Liver (tissue), 9 donors: ENCODE results near the gene NEU4. TPM values are rescaled to one million over a fixed set of nuclear protein-coding genes. Genes with fewer than 3 reads are reported as not detected.

ENCODE experiments used
- DNase-seq: peaks from one replicate; pipeline ENCODE4 v3.0.0-alpha.2; 2017; ENCODE audit warnings: low spot score
- H3K27ac ChIP-seq, 2 donors: one replicate each; pipeline ENCODE4 v1.7.0; 2013; ENCODE audit warnings: inconsistent platforms in 2 of 2, low read length in 2 of 2, control low read depth in 1 of 2, low read depth in 1 of 2, mild to moderate bottlenecking in 1 of 2
- H3K27me3 ChIP-seq, 4 donors: one replicate each; pipeline versions ENCODE4 v1.6.1 to v1.7.0; 2013; ENCODE audit warnings: low read length in 3 of 4, inconsistent platforms in 1 of 4, mild to moderate bottlenecking in 1 of 4, moderate library complexity in 1 of 4; ENCODE audit not compliant: control insufficient read depth in 4 of 4, insufficient read depth in 4 of 4
- H3K36me3 ChIP-seq, 4 donors: one replicate each; pipeline versions ENCODE4 v1.6.1 to v1.7.0; 2013; ENCODE audit warnings: low read length in 3 of 4, mild to moderate bottlenecking in 3 of 4, low read depth in 1 of 4, moderate library complexity in 1 of 4; ENCODE audit not compliant: control insufficient read depth in 4 of 4, insufficient read depth in 3 of 4
- H3K4me1 ChIP-seq, 4 donors: one replicate each; pipeline versions ENCODE4 v1.6.1 to v1.7.0; 2013; ENCODE audit warnings: low read length in 3 of 4, mild to moderate bottlenecking in 3 of 4, moderate library complexity in 1 of 4; ENCODE audit not compliant: control insufficient read depth in 4 of 4, insufficient read depth in 4 of 4
- H3K4me3 ChIP-seq, 3 donors: one replicate each; pipeline versions ENCODE4 v1.6.1 to v1.7.0; 2013; ENCODE audit warnings: low read length in 3 of 3, control low read depth in 1 of 3, low read depth in 1 of 3, mild to moderate bottlenecking in 1 of 3
- H3K9ac ChIP-seq, 2 donors: one replicate each; pipeline ENCODE4 v1.7.0; 2013; ENCODE audit warnings: low read length in 2 of 2, mild to moderate bottlenecking in 2 of 2, moderate library complexity in 2 of 2, control low read depth in 1 of 2, low read depth in 1 of 2
- H3K9me3 ChIP-seq, 4 donors: one replicate each; pipeline versions ENCODE4 v1.6.1 to v1.7.0; 2013; ENCODE audit warnings: low read length in 3 of 4; ENCODE audit not compliant: control insufficient read depth in 4 of 4
- ATF3 ChIP-seq: IDR thresholded peaks from 2 replicates; pipeline ENCODE4 v1.6.1; 2016; ENCODE audit warnings: antibody characterized with exemption
- CTCF ChIP-seq: fragments of 150-350 bp; IDR thresholded peaks from 2 replicates; pipeline ENCODE4 v1.5.1; 2017; ENCODE audit warnings: improper control_type of control experiment, low read depth, low read length; ENCODE audit not compliant: missing input control
- EGR1 ChIP-seq, 2 donors: IDR thresholded peaks; 2 replicates each; pipeline ENCODE4 v1.6.1; 2016 to 2018; ENCODE audit warnings: antibody characterized with exemption in 2 of 2, low read depth in 2 of 2
- FOXA1 ChIP-seq: IDR thresholded peaks from 2 replicates; pipeline ENCODE4 v1.6.1; 2016; ENCODE audit warnings: antibody characterized with exemption
- FOXA2 ChIP-seq: IDR thresholded peaks from 2 replicates; pipeline ENCODE4 v1.6.1; 2016; ENCODE audit warnings: antibody characterized with exemption
- GABPA ChIP-seq, 2 donors: IDR thresholded peaks in 1 of 2; conservative IDR thresholded peaks in 1 of 2; 2 replicates each; pipeline ENCODE4 v1.6.1; 2016; ENCODE audit warnings: antibody characterized with exemption in 2 of 2, mild to moderate bottlenecking in 1 of 2, moderate library complexity in 1 of 2
- HNF4A ChIP-seq, 2 donors: conservative IDR thresholded peaks; 2 replicates each; pipeline ENCODE4 v1.6.1; 2016; ENCODE audit warnings: antibody characterized with exemption in 2 of 2, mild to moderate bottlenecking in 2 of 2
- HNF4G ChIP-seq: IDR thresholded peaks from 2 replicates; pipeline ENCODE4 v1.6.1; 2016; ENCODE audit warnings: antibody characterized with exemption
- JUND ChIP-seq, 2 donors: IDR thresholded peaks; 2 replicates each; pipeline ENCODE4 v1.6.1; 2016; ENCODE audit warnings: antibody characterized with exemption in 2 of 2
- MAX ChIP-seq: IDR thresholded peaks from 2 replicates; pipeline ENCODE4 v1.6.1; 2016; ENCODE audit warnings: antibody characterized with exemption
- NR2F2 ChIP-seq: IDR thresholded peaks from 2 replicates; pipeline ENCODE4 v1.6.1; 2016; ENCODE audit warnings: antibody characterized with exemption
- RAD21 ChIP-seq, 2 donors: IDR thresholded peaks; 2 replicates each; pipeline ENCODE4 v1.6.1; 2016; ENCODE audit warnings: antibody characterized with exemption in 2 of 2, mild to moderate bottlenecking in 2 of 2
- REST ChIP-seq: IDR thresholded peaks from 2 replicates; pipeline ENCODE4 v1.6.1; 2016; ENCODE audit warnings: antibody characterized with exemption, mild to moderate bottlenecking
- RXRA ChIP-seq, 2 donors: IDR thresholded peaks; 2 replicates each; pipeline ENCODE4 v1.6.1; 2017 to 2018; ENCODE audit warnings: antibody characterized with exemption in 2 of 2, mild to moderate bottlenecking in 1 of 2
- SP1 ChIP-seq: IDR thresholded peaks from 2 replicates; pipeline ENCODE4 v1.6.1; 2018; ENCODE audit warnings: antibody characterized with exemption, mild to moderate bottlenecking
- TAF1 ChIP-seq: conservative IDR thresholded peaks from 2 replicates; pipeline ENCODE4 v1.6.1; 2016; ENCODE audit warnings: antibody characterized with exemption, mild to moderate bottlenecking
- YY1 ChIP-seq: IDR thresholded peaks from 2 replicates; pipeline ENCODE4 v1.6.1; 2016; ENCODE audit warnings: antibody characterized with exemption, mild to moderate bottlenecking
- ZBTB33 ChIP-seq: IDR thresholded peaks from 2 replicates; pipeline ENCODE4 v1.6.1; 2016; ENCODE audit warnings: antibody characterized with exemption
- WGBS: extraction: QIAGEN DNeasy Blood & Tissue Kit; methylation state at CpG from one replicate; pipeline ENCODE4 v1.1.7; 2013; 5-methylcytosine and 5-hydroxymethylcytosine counted together
- polyA plus RNA-seq, 2 donors: library from polyadenylated mRNA; stranded (reverse) in 1 of 2; unstranded in 1 of 2; fragments of 200-250 nt in 1 of 2; fragments of >200 nt in 1 of 2; fragmentation: Nextera tagmentation in 1 of 2; extraction: Ambion mirVana in 1 of 2; gene quantifications; one replicate each; pipeline versions ENCODE4 v1.2.1 to v1.2.3, GENCODE V29; 2013 to 2015
- total RNA-seq, 2 donors: library from RNA; depleted of rRNA; stranded (reverse); fragments of >200 nt; gene quantifications; one replicate each; pipeline ENCODE4 v1.2.3, GENCODE V29; 2014
- donor health status: healthy.
- donor health status: healthy.
- donor health status: healthy.
- donor health status: healthy.
- donor health status: healthy.

NEU4 gene
- total and polyA plus RNA-seq, 4 donors: 5.4 to 58.4 (median 35.1) TPM

GRCh38 chr2:241858206-241859016 is 49.4 kb downstream of the NEU4 start, which contains the start of gene PDCD1:
Gene PDCD1, minus strand, starts transcription at chr2:241858894. Its CDS starts 56 bp downstream, at chr2:241858838.
- no peak within 1 kb of the TSS for H3K4me3 ChIP-seq
- H3K27me3 ChIP-seq: no peaks in the 10 kb centered on the region
- H3K36me3 ChIP-seq: no peaks in the 10 kb centered on the region
- peaks cover 0 to 4% (median 0%) of the 10 kb centered on the region in 4 donors for H3K4me1 ChIP-seq
- H3K27ac ChIP-seq: peak within 1 kb of the TSS; percentile 59 to 64
- no peaks in the 10 kb centered on the region for H3K9me3 ChIP-seq
- no peak within 1 kb of the TSS for H3K9ac ChIP-seq
- DNase-seq: peak; percentile 57
- TF ChIP-seq JUND (IDR thresholded peaks at IDR 0.05) (no peak), GABPA (IDR thresholded peaks at IDR 0.05 in 1 of 2, conservative IDR thresholded peaks at IDR 0.05 in 1 of 2) (no peak), REST (no peak), HNF4A (conservative IDR thresholded peaks at IDR 0.05) (no peak), EGR1 (IDR thresholded peaks at IDR 0.05; ENCODE audit: low read depth in 2 of 2) (no peak), HNF4G (no peak), NR2F2 (no peak), YY1 (no peak), MAX (no peak), TAF1 (no peak), FOXA1 (no peak), SP1 (no peak), FOXA2 (no peak), ATF3 (no peak), RAD21 (IDR thresholded peaks at IDR 0.05) (no peak), RXRA (IDR thresholded peaks at IDR 0.05) (no peak), CTCF (no peak), ZBTB33 (no peak)
- 67% methylated on average over 28 of the region's 28 CpGs for WGBS
